Gastrocnemius medialis (tissue), 4 donors: ENCODE measurements around the gene SYT5. TPM values are rescaled to one million over a fixed set of nuclear protein-coding genes. Genes with fewer than 3 reads are reported as not detected.

ENCODE experiments used
- ATAC-seq, 2 donors: fragments of 150-250 bp; one replicate each; pipeline ENCODE4 v1.9.1; 2016
- DNase-seq, 2 donors: peaks; one replicate each; pipeline ENCODE4 v3.0.0-alpha.2; 2019
- H3K27ac ChIP-seq, 4 donors: fragments of 200-600 bp; sonication (generic); 1 replicate in 1 of 4; 2 replicates in 3 of 4; pipeline ENCODE4 v1.5.1; 2016 to 2018; ENCODE audit warnings: mild to moderate bottlenecking in 2 of 4, moderate library complexity in 1 of 4
- H3K27me3 ChIP-seq, 3 donors: fragments of 200-600 bp; sonication (generic) in 2 of 3; 1 replicate in 1 of 3; 2 replicates in 2 of 3; pipeline versions ENCODE4 v1.5.1 to v1.6.0; 2016 to 2019; ENCODE audit warnings: mild to moderate bottlenecking in 1 of 3, moderate library complexity in 1 of 3
- H3K36me3 ChIP-seq, 2 donors: fragments of 200-600 bp; sonication (generic) in 1 of 2; one replicate each; pipeline ENCODE4 v1.5.1; 2017 to 2018
- H3K4me1 ChIP-seq, 2 donors: fragments of 200-600 bp; sonication (generic) in 1 of 2; one replicate each; pipeline ENCODE4 v1.5.1; 2016 to 2017; ENCODE audit warnings: mild to moderate bottlenecking in 2 of 2
- H3K4me3 ChIP-seq, 4 donors: fragments of 200-600 bp; sonication (generic) in 3 of 4; 1 replicate in 1 of 4; 2 replicates in 3 of 4; pipeline ENCODE4 v1.5.1; 2016 to 2019; ENCODE audit warnings: mild to moderate bottlenecking in 2 of 4
- H3K9me3 ChIP-seq, 3 donors: fragments of 200-600 bp; sonication (generic) in 2 of 3; 1 replicate in 1 of 3; 2 replicates in 2 of 3; pipeline ENCODE4 v1.5.1; 2016 to 2019
- CTCF ChIP-seq, 5 experiments: fragments of 450-650 bp in 3 of 5; fragments of 200-600 bp in 2 of 5; sonication (generic) in 2 of 5; IDR thresholded peaks in 4 of 5; conservative IDR thresholded peaks in 1 of 5; 1 replicate in 4 of 5; 2 replicates in 1 of 5; pipeline ENCODE4 v1.5.1; 2016 to 2019; ENCODE audit warnings: antibody characterized with exemption in 5 of 5, mild to moderate bottlenecking in 3 of 5, moderate library complexity in 3 of 5
- POLR2A ChIP-seq, 2 donors: fragments of 450-650 bp; IDR thresholded peaks; one replicate each; pipeline ENCODE4 v1.6.1; 2017; ENCODE audit warnings: antibody characterized with exemption in 2 of 2, mild to moderate bottlenecking in 2 of 2, moderate library complexity in 2 of 2
- in situ Hi-C, 4 donors: fragments of 200-750 bp; cut with MboI; loops; one replicate each; pipeline versions ENCODE4 v1.15.0 to v1.8.0; 2017; ENCODE audit warnings: low sequenced_read_pairs in 4 of 4
- intact Hi-C: fragments of 100-400 bp; cut with DNase I; formaldehyde crosslinking; loops from one replicate; pipeline ENCODE4 v1.15.1; 2023; ENCODE audit warnings: low total_unique reads
- total RNA-seq, 4 donors: library from RNA; depleted of rRNA; stranded (reverse); fragments of >200 nt; gene quantifications; one replicate each; pipeline versions ENCODE4 v1.1.0 to v1.2.3, GENCODE V29; 2016

SYT5 gene
- total RNA-seq, 4 donors from 2014 or later, result not detected

GRCh38 chr19:55153652-55154264 lies 26.3 kb downstream of the SYT5 start:
- Histone ChIP-seq H3K9me3 (no peaks in the 10 kb centered on the region), H3K4me3 (no peak overlapping the region), H3K36me3 (no peaks in the 10 kb centered on the region), H3K27me3 (peaks cover 5 to 10% (median 7%) of the 10 kb centered on the region in 3 donors), H3K27ac (no peak overlapping the region), H3K4me1 (peaks cover 7 to 15% of the 10 kb centered on the region in 2 donors)
- ATAC-seq (no peak), DNase-seq (no peak)
- in situ Hi-C loops (no loop called here), intact Hi-C loops (no loop called here)
- no peak for TF ChIP-seq POLR2A (IDR thresholded peaks at IDR 0.05)

- no peaks in the 10 kb centered on the region for H3K9me3 ChIP-seq
- intact Hi-C loops (no loop called here), in situ Hi-C loops (no loop called here)
- H3K27me3 ChIP-seq, result peaks cover 5 to 12% (median 10%) of the 10 kb centered on the region in 3 donors
- no peak for TF ChIP-seq CTCF (IDR thresholded peaks at IDR 0.05 in 4 of 5, conservative IDR thresholded peaks at IDR 0.05 in 1 of 5)
- TF ChIP-seq POLR2A (IDR thresholded peaks at IDR 0.05), result no peak
- H3K36me3 ChIP-seq, result no peaks in the 10 kb centered on the region
- H3K4me1 ChIP-seq, result peaks cover 7 to 12% of the 10 kb centered on the region in 2 donors
- ATAC-seq, result no peak
- H3K27ac ChIP-seq, result peak overlapping the region in 2 of 4 donors; percentile 37 to 96
- no peak for DNase-seq
- no peak overlapping the region for H3K4me3 ChIP-seq
Observed at GRCh38 chr19:55152017-55152416, 28.1 kb downstream of the SYT5 start.

- peak within 1 kb of the TSS; percentile 48 to 58 (median 56) for H3K4me3 ChIP-seq
- H3K9me3 ChIP-seq, result no peaks in the 10 kb centered on the region
- H3K4me1 ChIP-seq, result peaks cover 7 to 28% of the 10 kb centered on the region in 2 donors
- H3K36me3 ChIP-seq, result no peaks in the 10 kb centered on the region
- peak within 1 kb of the TSS; percentile 82 to 96 (median 93) for H3K27ac ChIP-seq
- DNase-seq, result peak; percentile 39 to 91
- TF ChIP-seq CTCF (IDR thresholded peaks at IDR 0.05 in 4 of 5, conservative IDR thresholded peaks at IDR 0.05 in 1 of 5) (no peak), POLR2A (IDR thresholded peaks at IDR 0.05) (peak; percentile 63)
- peak; percentile 57 to 58 for ATAC-seq
- in situ Hi-C loops, result loop anchor here in 3 of 4 donors (10.0 to 25.0 kb wide), 4 partner anchors 263 to 488 kb away; partner anchors contain the start of genes CCDC106 (in 1 of the 3), UBE2S (in 1 of the 3), ZNF580 (in 1 of the 3) and ZNF581 (in 1 of the 3)
- H3K27me3 ChIP-seq, result peaks cover 7 to 21% (median 19%) of the 10 kb centered on the region in 3 donors
- intact Hi-C loops, result loop anchor here (5.0 kb wide), 1 partner anchor 448 kb away; the partner anchor contains the start of gene FIZ1
Observed at GRCh38 chr19:55149078-55150003, 30.7 kb downstream of the SYT5 start, which contains the start of gene TNNT1. TSS of gene TNNT1 (minus strand) at chr19:55149206. CDS start at chr19:55147157, 2,049 bp downstream.

GRCh38 chr19:55147545-55148251 lies 32.4 kb downstream of the SYT5 start:
- H3K9me3 ChIP-seq, result no peaks in the 10 kb centered on the region
- peaks cover 7 to 30% of the 10 kb centered on the region in 2 donors for H3K4me1 ChIP-seq
- H3K4me3 ChIP-seq, result peak overlapping the region; percentile 48 to 65 (median 56)
- in situ Hi-C loops, result loop anchor here in 3 of 4 donors (10.0 to 25.0 kb wide), 4 partner anchors 265 to 490 kb away; partner anchors contain the start of genes CCDC106 (in 1 of the 3), UBE2S (in 1 of the 3), ZNF580 (in 1 of the 3) and ZNF581 (in 1 of the 3)
- peak; percentile 77 to 94 for DNase-seq
- H3K27ac ChIP-seq, result peak overlapping the region; percentile 82 to 96 (median 93)
- no peaks in the 10 kb centered on the region for H3K36me3 ChIP-seq
- ATAC-seq, result peak; percentile 64 to 77
- TF ChIP-seq POLR2A (IDR thresholded peaks at IDR 0.05) (peak; percentile 33 to 46), CTCF (IDR thresholded peaks at IDR 0.05 in 4 of 5, conservative IDR thresholded peaks at IDR 0.05 in 1 of 5) (no peak)
- intact Hi-C loops, result loop anchor here (5.0 kb wide), 1 partner anchor 450 kb away; the partner anchor contains the start of gene FIZ1
- H3K27me3 ChIP-seq, result peaks cover 14 to 24% (median 22%) of the 10 kb centered on the region in 3 donors
